HepG2 (cell line): ENCODE data around the gene BMF. TPM values are rescaled to one million over a fixed set of nuclear protein-coding genes. Genes with fewer than 3 reads are reported as not detected.

Experiments used
- HNF4G ChIP-seq, 2 experiments: sonication (generic) in 1 of 2; formaldehyde crosslinking in 1 of 2; IDR thresholded peaks; 2 replicates each; pipeline versions ENCODE4 v1.4.0 to v1.6.1; 2011 to 2020; ENCODE audit warnings: borderline replicate concordance in 2 of 2, low read depth in 2 of 2, mild to moderate bottlenecking in 2 of 2, low read length in 1 of 2, missing genetic modification reagents in 1 of 2, moderate library complexity in 1 of 2
- MED8 ChIP-seq: sonication (generic); formaldehyde crosslinking; IDR thresholded peaks from 2 replicates; pipeline ENCODE4 v1.8.1; 2023; ENCODE audit warnings: mild to moderate bottlenecking, missing genetic modification reagents; ENCODE audit not compliant: insufficient replicate concordance
- NONO ChIP-seq, 2 experiments: fragments of 450-650 bp in 1 of 2; sonication (generic) in 1 of 2; formaldehyde crosslinking in 1 of 2; IDR thresholded peaks in 1 of 2; conservative IDR thresholded peaks in 1 of 2; 2 replicates each; pipeline versions ENCODE4 v1.6.1 to v1.8.0; 2017 to 2022; ENCODE audit warnings: mild to moderate bottlenecking in 1 of 2, missing genetic modification reagents in 1 of 2, moderate library complexity in 1 of 2
- NR2F1 ChIP-seq, 2 experiments: fragments of 450-650 bp in 1 of 2; formaldehyde crosslinking in 1 of 2; IDR thresholded peaks; 2 replicates each; pipeline versions ENCODE4 v1.5.0 to v1.6.1; 2016 to 2020; ENCODE audit warnings: mild to moderate bottlenecking in 1 of 2, missing compliant biosample characterization in 1 of 2, missing genetic modification reagents in 1 of 2, moderate library complexity in 1 of 2
- POLR2G ChIP-seq: fragments of 200-400 bp; formaldehyde crosslinking; IDR thresholded peaks from 2 replicates; pipeline ENCODE4 v1.6.1; 2018; ENCODE audit warnings: mild to moderate bottlenecking, low read depth, low read length, moderate library complexity
- SIN3B ChIP-seq: fragments of 150-350 bp; IDR thresholded peaks from 2 replicates; pipeline ENCODE4 v1.6.1; 2014; ENCODE audit warnings: low read length
- SRY ChIP-seq: sonication (generic); formaldehyde crosslinking; IDR thresholded peaks from 2 replicates; pipeline ENCODE4 v1.8.0; 2022; ENCODE audit warnings: mild to moderate bottlenecking, missing genetic modification reagents
- TEAD2 ChIP-seq: sonication (generic); formaldehyde crosslinking; IDR thresholded peaks from 2 replicates; pipeline ENCODE4 v1.9.0; 2021; ENCODE audit warnings: missing genetic modification reagents
- WIZ ChIP-seq: sonication (generic); formaldehyde crosslinking; IDR thresholded peaks from 2 replicates; pipeline ENCODE4 v1.5.1; 2020; ENCODE audit warnings: mild to moderate bottlenecking, missing genetic modification reagents
- YEATS2 ChIP-seq: sonication (generic); formaldehyde crosslinking; IDR thresholded peaks from 2 replicates; pipeline ENCODE4 v1.4.0; 2020; ENCODE audit warnings: missing genetic modification reagents, borderline replicate concordance
- ZEB1 ChIP-seq: IDR thresholded peaks from 2 replicates; pipeline ENCODE4 v1.6.1; 2012; ENCODE audit warnings: mild to moderate bottlenecking, low read depth, inconsistent platforms; ENCODE audit not compliant: insufficient replicate concordance
- ZNF350 ChIP-seq: sonication (generic); formaldehyde crosslinking; IDR thresholded peaks from 2 replicates; pipeline ENCODE4 v1.4.0; 2020; ENCODE audit warnings: mild to moderate bottlenecking, low read depth, missing genetic modification reagents, borderline replicate concordance
- ZNF430 ChIP-seq: sonication (generic); formaldehyde crosslinking; IDR thresholded peaks from 2 replicates; pipeline ENCODE4 v1.9.0; 2021; ENCODE audit warnings: mild to moderate bottlenecking, missing genetic modification reagents
- ZNF577 ChIP-seq: sonication (generic); formaldehyde crosslinking; IDR thresholded peaks from 2 replicates; pipeline ENCODE4 v1.4.0; 2020; ENCODE audit warnings: mild to moderate bottlenecking, low read depth, missing genetic modification reagents, borderline replicate concordance
- ZNF607 ChIP-seq: sonication (generic); formaldehyde crosslinking; IDR thresholded peaks from 2 replicates; pipeline ENCODE4 v1.5.1; 2020; ENCODE audit warnings: missing genetic modification reagents, mild to moderate bottlenecking, borderline replicate concordance
- ZNF619 ChIP-seq: sonication (generic); formaldehyde crosslinking; IDR thresholded peaks from 2 replicates; pipeline ENCODE4 v1.4.0; 2020; ENCODE audit warnings: mild to moderate bottlenecking, missing genetic modification reagents
- polyA plus RNA-seq, 8 experiments: library from polyadenylated mRNA; depleted of rRNA in 3 of 8; stranded (reverse) in 7 of 8; unstranded in 1 of 8; fragments of >200 nt; fragmentation: Illumina TruSeq in 4 of 8; extraction: Trizol in 4 of 8; gene quantifications; 2 replicates each; pipeline versions ENCODE4 v1.2.1 to v1.2.3, GENCODE V29; 2011 to 2016; ENCODE audit warnings: low read depth in 4 of 8, missing spikeins in 1 of 8, mixed read lengths in 1 of 8; ENCODE audit not compliant: insufficient read depth in 1 of 8
- total RNA-seq, 5 experiments: library from RNA; depleted of rRNA; stranded (reverse); fragments of >200 nt; fragmentation: Illumina TruSeq; extraction: Trizol; gene quantifications; 2 replicates each; pipeline ENCODE4 v1.2.3, GENCODE V29; 2016; ENCODE audit warnings: low read depth in 1 of 5
- TF ChIP-seq, protein P1 (sequence below): sonication (generic); formaldehyde crosslinking; IDR thresholded peaks from 2 replicates; pipeline ENCODE4 v1.8.1; 2023; ENCODE audit warnings: missing genetic modification reagents, inconsistent platforms, borderline replicate concordance
- TF ChIP-seq, protein P2 (sequence below): sonication (generic); formaldehyde crosslinking; IDR thresholded peaks from 2 replicates; pipeline ENCODE4 v1.4.0; 2020; ENCODE audit warnings: mild to moderate bottlenecking, missing genetic modification reagents
- TF ChIP-seq, protein P3 (sequence below): sonication (generic); formaldehyde crosslinking; IDR thresholded peaks from 2 replicates; pipeline ENCODE4 v1.9.0; 2021; ENCODE audit warnings: missing genetic modification reagents, mild to moderate bottlenecking, borderline replicate concordance
- TF ChIP-seq, protein P4 (sequence below): sonication (generic); formaldehyde crosslinking; IDR thresholded peaks from 2 replicates; pipeline ENCODE4 v1.4.0; 2020; ENCODE audit warnings: missing genetic modification reagents, borderline replicate concordance

Gene BMF
- total and polyA plus RNA-seq, 2 of the 13 experiments (the other 11 are each of a cell fraction or from before 2014, with no cell fraction given): 8.7 to 15.9 TPM

DNA sequence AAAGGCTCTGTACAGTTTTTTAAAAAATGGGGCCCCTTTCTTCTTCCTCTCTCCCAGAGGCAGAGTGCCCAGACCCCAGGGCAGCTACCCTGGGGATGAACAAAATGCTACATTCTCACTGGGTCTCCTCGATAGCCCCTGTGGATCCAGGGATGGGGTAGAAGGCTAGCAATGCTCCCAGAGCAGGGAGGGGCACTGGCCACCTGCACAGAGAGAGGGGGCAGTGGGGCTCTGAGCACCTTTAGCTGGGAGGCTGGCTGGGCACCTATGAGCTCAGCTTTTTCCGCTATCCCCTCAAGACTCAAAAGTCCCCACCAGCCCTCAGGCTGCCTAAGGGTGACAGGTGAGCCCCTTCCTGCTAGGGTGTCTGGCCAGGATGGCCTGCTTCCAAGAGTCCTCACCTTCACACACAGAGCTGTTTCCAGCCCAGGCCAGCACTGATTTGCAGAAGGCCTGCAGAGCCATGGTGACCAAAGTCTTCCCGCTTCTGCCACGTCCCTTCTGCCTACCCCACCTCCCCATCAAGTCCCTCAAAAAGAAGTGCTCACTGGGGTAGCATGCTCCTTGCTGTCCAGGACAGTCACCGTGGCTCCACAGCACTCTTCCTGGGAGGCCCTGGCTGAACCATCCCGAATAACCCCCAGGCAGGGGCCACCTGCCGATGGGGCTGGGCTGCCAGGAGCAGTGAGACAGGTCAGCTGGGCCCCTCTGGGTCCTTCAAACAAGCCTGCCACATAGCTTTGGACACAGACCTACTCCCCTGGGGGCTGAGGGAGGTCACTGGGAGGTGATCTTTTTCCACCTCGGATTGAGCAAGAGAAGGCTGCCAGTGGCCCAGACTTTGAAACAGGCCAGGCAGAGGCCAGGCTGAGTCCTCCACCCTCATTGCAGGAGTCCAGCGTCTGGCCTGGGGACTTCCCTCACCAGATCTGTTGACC lies 20.4 kb downstream of the BMF start (continued):
- TF ChIP-seq, protein P1, sequence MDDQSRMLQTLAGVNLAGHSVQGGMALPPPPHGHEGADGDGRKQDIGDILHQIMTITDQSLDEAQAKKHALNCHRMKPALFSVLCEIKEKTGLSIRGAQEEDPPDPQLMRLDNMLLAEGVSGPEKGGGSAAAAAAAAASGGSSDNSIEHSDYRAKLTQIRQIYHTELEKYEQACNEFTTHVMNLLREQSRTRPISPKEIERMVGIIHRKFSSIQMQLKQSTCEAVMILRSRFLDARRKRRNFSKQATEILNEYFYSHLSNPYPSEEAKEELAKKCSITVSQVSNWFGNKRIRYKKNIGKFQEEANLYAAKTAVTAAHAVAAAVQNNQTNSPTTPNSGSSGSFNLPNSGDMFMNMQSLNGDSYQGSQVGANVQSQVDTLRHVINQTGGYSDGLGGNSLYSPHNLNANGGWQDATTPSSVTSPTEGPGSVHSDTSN (CRISPR knock-in tag): no peak
- TF ChIP-seq SRY (CRISPR knock-in tag): peak; percentile 29
- TF ChIP-seq SIN3B: no peak
- peak; percentile 65; the same call in 1 of the 2 replicates for TF ChIP-seq ZNF607 (CRISPR knock-in tag)
- peak; percentile 78 for TF ChIP-seq ZEB1
- TF ChIP-seq, protein P2, sequence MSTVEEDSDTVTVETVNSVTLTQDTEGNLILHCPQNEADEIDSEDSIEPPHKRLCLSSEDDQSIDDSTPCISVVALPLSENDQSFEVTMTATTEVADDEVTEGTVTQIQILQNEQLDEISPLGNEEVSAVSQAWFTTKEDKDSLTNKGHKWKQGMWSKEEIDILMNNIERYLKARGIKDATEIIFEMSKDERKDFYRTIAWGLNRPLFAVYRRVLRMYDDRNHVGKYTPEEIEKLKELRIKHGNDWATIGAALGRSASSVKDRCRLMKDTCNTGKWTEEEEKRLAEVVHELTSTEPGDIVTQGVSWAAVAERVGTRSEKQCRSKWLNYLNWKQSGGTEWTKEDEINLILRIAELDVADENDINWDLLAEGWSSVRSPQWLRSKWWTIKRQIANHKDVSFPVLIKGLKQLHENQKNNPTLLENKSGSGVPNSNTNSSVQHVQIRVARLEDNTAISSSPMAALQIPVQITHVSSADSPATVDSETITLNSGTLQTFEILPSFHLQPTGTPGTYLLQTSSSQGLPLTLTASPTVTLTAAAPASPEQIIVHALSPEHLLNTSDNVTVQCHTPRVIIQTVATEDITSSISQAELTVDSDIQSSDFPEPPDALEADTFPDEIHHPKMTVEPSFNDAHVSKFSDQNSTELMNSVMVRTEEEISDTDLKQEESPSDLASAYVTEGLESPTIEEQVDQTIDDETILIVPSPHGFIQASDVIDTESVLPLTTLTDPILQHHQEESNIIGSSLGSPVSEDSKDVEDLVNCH: 0 out of 2 replicates have a peak, but pooled peaks have one; percentile 29
- TF ChIP-seq YEATS2 (CRISPR knock-in tag): no peak; the same call in 1 of the 2 replicates
- TF ChIP-seq WIZ: 0 out of 2 replicates have a peak, but pooled peaks have one; percentile 25
- TF ChIP-seq, protein P3, sequence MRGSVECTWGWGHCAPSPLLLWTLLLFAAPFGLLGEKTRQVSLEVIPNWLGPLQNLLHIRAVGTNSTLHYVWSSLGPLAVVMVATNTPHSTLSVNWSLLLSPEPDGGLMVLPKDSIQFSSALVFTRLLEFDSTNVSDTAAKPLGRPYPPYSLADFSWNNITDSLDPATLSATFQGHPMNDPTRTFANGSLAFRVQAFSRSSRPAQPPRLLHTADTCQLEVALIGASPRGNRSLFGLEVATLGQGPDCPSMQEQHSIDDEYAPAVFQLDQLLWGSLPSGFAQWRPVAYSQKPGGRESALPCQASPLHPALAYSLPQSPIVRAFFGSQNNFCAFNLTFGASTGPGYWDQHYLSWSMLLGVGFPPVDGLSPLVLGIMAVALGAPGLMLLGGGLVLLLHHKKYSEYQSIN: no peak
- TF ChIP-seq HNF4G (IDR thresholded peaks at IDR 0.05; ENCODE audit: borderline replicate concordance, low read depth, low read length): peak; percentile 82
- TF ChIP-seq HNF4G (CRISPR knock-in tag; IDR thresholded peaks at IDR 0.05; ENCODE audit: borderline replicate concordance, low read depth): peak; percentile 75; the same call in 1 of the 2 replicates
- TF ChIP-seq ZNF577 (CRISPR knock-in tag): no peak
- peak; percentile 59 for TF ChIP-seq MED8
- peak; percentile 89 to 91 for TF ChIP-seq NR2F1 (CRISPR knock-in tag; IDR thresholded peaks at IDR 0.05)
- no peak for TF ChIP-seq NONO (IDR thresholded peaks at IDR 0.05)
- peak; percentile 53; the same call in 1 of the 2 replicates for TF ChIP-seq NONO (CRISPR knock-in tag; conservative IDR thresholded peaks at IDR 0.05)
- peak; percentile 82; the same call in 1 of the 2 replicates for TF ChIP-seq ZNF350 (CRISPR knock-in tag)
- peak; percentile 51; the same call in 1 of the 2 replicates for TF ChIP-seq POLR2G
- TF ChIP-seq, protein P4, sequence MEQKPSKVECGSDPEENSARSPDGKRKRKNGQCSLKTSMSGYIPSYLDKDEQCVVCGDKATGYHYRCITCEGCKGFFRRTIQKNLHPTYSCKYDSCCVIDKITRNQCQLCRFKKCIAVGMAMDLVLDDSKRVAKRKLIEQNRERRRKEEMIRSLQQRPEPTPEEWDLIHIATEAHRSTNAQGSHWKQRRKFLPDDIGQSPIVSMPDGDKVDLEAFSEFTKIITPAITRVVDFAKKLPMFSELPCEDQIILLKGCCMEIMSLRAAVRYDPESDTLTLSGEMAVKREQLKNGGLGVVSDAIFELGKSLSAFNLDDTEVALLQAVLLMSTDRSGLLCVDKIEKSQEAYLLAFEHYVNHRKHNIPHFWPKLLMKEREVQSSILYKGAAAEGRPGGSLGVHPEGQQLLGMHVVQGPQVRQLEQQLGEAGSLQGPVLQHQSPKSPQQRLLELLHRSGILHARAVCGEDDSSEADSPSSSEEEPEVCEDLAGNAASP: peak; percentile 96; the same call in 1 of the 2 replicates
- TF ChIP-seq ZNF619 (CRISPR knock-in tag): no peak
- 0 out of 2 replicates have a peak, but pooled peaks have one; percentile 62 for TF ChIP-seq ZNF430 (CRISPR knock-in tag)
- TF ChIP-seq TEAD2 (CRISPR knock-in tag): no peak
